Measurements from ENCODE around the gene PDZD7.

The PDZD7 gene

GRCh38 chr10:101002456-101002855, 28.5 kb downstream of the PDZD7 start:
- no peaks in the 10 kb centered on the region for H3K9me3 ChIP-seq (ENCODE audit: insufficient read depth, low read length, severe bottlenecking)
- TF ChIP-seq EZH2 (IDR thresholded peaks at IDR 0.05; ENCODE audit: borderline replicate concordance, low read depth, low read length, severe bottlenecking): no peak
- TF ChIP-seq CTCF (IDR thresholded peaks at IDR 0.05; ENCODE audit: borderline replicate concordance, extremely low read depth, low read length, poor library complexity, severe bottlenecking): no peak
- ATAC-seq (ENCODE audit: insufficient read depth, low read depth) (no peak), DNase-seq (no peak)
- no peak overlapping the region for H3K4me2 ChIP-seq (ENCODE audit: insufficient read depth, low read length)
- no peaks in the 10 kb centered on the region for H3K79me2 ChIP-seq (ENCODE audit: insufficient read depth, low read length)
- H3K27me3 ChIP-seq (ENCODE audit: insufficient read depth, low read length, poor library complexity): no peaks in the 10 kb centered on the region
- no peak overlapping the region for H3K4me3 ChIP-seq (ENCODE audit: low read depth in 1 of 2, low read length in 2 of 2)
- no peak overlapping the region for H3K27ac ChIP-seq (ENCODE audit: low read length)
- H2AFZ ChIP-seq (ENCODE audit: low read depth, low read length): no peak overlapping the region
- no peak overlapping the region for H3K9ac ChIP-seq (ENCODE audit: low read depth, low read length)
- peaks cover 13% of the 10 kb centered on the region; the same call in 1 of the 2 replicates for H3K36me3 ChIP-seq (ENCODE audit: insufficient read depth, low read length)
- peaks cover 27% of the 10 kb centered on the region for H3K4me1 ChIP-seq (ENCODE audit: insufficient read depth, low read length)
- H4K20me1 ChIP-seq (ENCODE audit: insufficient read depth, low read length): peaks cover 4% of the 10 kb centered on the region

- Histone ChIP-seq H3K36me3 (ENCODE audit: insufficient read depth, low read length) (peaks cover 13% of the 10 kb centered on the region; the same call in 1 of the 2 replicates), H3K4me2 (ENCODE audit: insufficient read depth, low read length) (no peak overlapping the region), H3K4me1 (ENCODE audit: insufficient read depth, low read length) (peaks cover 31% of the 10 kb centered on the region), H2AFZ (ENCODE audit: low read depth, low read length) (no peak overlapping the region), H3K79me2 (ENCODE audit: insufficient read depth, low read length) (no peaks in the 10 kb centered on the region; the same call in 1 of the 2 replicates), H3K9ac (ENCODE audit: low read depth, low read length) (no peak overlapping the region), H3K9me3 (ENCODE audit: insufficient read depth, low read length, severe bottlenecking) (no peaks in the 10 kb centered on the region), H4K20me1 (ENCODE audit: insufficient read depth, low read length) (peaks cover 4% of the 10 kb centered on the region), H3K27me3 (ENCODE audit: insufficient read depth, low read length, poor library complexity) (no peaks in the 10 kb centered on the region), H3K4me3 (ENCODE audit: low read depth in 1 of 2, low read length in 2 of 2) (no peak overlapping the region), H3K27ac (ENCODE audit: low read length) (no peak overlapping the region)
- ATAC-seq (ENCODE audit: insufficient read depth, low read depth) (no peak), DNase-seq (no peak)
- TF ChIP-seq CTCF (IDR thresholded peaks at IDR 0.05; ENCODE audit: borderline replicate concordance, extremely low read depth, low read length, poor library complexity, severe bottlenecking) (no peak), EZH2 (IDR thresholded peaks at IDR 0.05; ENCODE audit: borderline replicate concordance, low read depth, low read length, severe bottlenecking) (no peak)
Observed at GRCh38 chr10:101001659-101002035, 29.3 kb downstream of the PDZD7 start.

DNA sequence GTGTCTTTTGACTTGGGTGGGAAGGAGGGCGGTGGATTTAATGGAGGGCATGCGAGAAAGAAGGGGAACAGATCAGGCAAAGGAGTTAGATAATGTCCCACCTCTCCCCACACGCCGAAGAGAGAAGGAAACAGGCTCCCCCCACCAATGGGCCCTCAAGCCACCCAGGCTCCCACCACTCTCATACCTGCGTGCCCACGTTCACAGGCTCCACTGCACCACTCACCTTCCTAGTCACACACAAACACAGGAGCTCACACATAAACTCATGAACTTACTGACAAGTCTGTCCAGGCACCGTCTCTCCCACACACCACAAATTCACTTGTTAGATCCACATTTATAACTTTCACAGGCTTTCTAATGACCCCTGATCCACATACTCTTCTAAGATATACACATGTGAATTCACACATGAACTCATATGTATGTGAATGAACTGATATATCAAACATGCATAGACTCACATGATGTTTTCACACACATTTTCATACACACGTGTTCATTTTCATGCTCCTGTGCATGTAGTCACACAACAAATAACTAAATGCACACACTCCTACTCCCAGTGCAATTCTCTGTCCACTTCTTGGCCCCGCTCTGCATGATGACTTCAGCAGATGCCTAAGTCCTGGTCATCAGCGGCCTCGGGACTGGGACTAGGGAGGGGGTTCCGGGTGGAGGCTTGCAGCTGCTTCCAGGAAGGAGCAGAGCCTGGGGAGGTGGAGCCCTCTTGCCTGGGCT, 29.8 kb downstream of the PDZD7 start:
- DNase-seq (no peak), ATAC-seq (ENCODE audit: insufficient read depth, low read depth) (no peak)
- Histone ChIP-seq H2AFZ (ENCODE audit: low read depth, low read length) (no peak overlapping the region), H3K27ac (ENCODE audit: low read length) (no peak overlapping the region), H3K27me3 (ENCODE audit: insufficient read depth, low read length, poor library complexity) (no peaks in the 10 kb centered on the region), H3K4me2 (ENCODE audit: insufficient read depth, low read length) (no peak overlapping the region), H3K79me2 (ENCODE audit: insufficient read depth, low read length) (no peaks in the 10 kb centered on the region; the same call in 1 of the 2 replicates), H3K36me3 (ENCODE audit: insufficient read depth, low read length) (peaks cover 10% of the 10 kb centered on the region; the same call in 1 of the 2 replicates), H3K4me3 (ENCODE audit: low read depth in 1 of 2, low read length in 2 of 2) (no peak overlapping the region), H3K9ac (ENCODE audit: low read depth, low read length) (no peak overlapping the region), H4K20me1 (ENCODE audit: insufficient read depth, low read length) (peaks cover 4% of the 10 kb centered on the region), H3K4me1 (ENCODE audit: insufficient read depth, low read length) (peaks cover 36% of the 10 kb centered on the region), H3K9me3 (ENCODE audit: insufficient read depth, low read length, severe bottlenecking) (no peaks in the 10 kb centered on the region)
- TF ChIP-seq CTCF (IDR thresholded peaks at IDR 0.05; ENCODE audit: borderline replicate concordance, extremely low read depth, low read length, poor library complexity, severe bottlenecking) (no peak), EZH2 (IDR thresholded peaks at IDR 0.05; ENCODE audit: borderline replicate concordance, low read depth, low read length, severe bottlenecking) (no peak)
